HG02884 (cell line): ENCODE measurements around the gene CAMK4.
"Not testable (repeated sequence)": the region's sequence is repeated elsewhere in the genome, so short reads cannot be mapped to it uniquely, and the experiment has no call there.

ENCODE experiments used
- ATAC-seq: cut with Tn5 transposase; IDR thresholded peaks from one replicate; pipeline ENCODE4 v1.9.1; 2021; ENCODE audit warnings: mild to moderate bottlenecking, moderate library complexity; ENCODE audit not compliant: unreplicated experiment

CAMK4 gene

GRCh38 chr5:111308951-111309350, 84.8 kb downstream of the CAMK4 start:
- no peak for ATAC-seq

DNA sequence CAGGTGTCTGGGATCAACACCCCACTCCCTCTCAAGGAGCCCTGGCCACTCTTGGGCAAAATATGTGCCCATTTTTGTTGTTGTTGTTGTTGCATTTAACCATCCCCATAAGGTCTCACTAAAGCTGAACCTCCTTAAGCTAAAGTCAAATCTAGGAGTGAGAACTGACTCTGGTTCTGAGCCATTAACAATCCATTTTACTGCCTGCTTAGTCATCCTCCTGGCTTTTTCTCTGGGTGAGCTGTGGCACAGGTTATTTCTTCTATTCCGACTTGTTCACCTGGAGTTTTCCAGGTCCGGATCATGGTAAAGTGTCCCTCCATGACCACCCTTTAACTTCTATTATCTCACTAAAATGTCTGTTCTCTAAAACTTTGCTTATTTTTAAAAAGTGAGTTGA, 85.2 kb downstream of the CAMK4 start:
- ATAC-seq: no peak

DNA sequence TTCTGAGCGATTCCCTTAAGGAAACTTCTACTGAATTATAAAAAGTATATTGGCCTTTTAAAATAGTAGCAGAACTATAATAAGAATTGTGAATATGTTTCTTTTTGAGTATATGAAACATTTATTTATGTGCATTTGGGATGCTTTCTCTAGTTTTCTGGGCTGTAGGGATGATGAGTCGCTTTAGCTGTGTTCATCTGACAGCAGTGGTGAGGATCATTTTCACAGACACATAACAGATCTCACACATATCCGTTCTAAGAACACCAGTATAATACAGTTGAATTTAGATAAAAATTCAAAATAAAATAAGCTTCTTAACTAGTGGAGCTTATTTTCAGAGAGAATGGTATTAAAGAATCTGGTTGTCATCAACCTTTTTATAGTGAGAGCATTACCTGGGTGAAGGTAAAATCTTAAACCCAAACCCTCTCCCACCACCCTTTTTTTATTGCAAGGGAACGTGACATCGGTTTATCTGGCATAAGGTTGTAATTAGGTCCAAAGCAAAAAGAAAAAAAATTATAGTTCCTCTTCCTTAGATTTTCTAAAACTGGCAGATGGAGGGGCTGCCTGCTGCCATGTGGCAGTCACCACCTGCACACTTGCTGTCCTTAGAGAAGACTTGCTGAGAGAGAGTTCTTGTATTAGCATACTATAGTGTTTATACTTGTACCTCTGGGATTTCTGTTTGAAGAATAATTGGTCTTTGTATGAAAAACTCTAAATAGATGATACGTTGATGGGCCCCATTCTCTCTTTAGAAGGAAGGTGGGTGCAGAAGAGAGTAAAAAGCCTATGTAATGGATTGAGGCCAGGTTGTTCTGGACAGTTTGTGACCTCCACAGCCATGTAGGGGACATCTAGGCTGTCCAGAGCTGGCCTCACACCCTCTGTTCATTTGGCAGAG, 86.8 kb downstream of the CAMK4 start:
- ATAC-seq: no peak

DNA sequence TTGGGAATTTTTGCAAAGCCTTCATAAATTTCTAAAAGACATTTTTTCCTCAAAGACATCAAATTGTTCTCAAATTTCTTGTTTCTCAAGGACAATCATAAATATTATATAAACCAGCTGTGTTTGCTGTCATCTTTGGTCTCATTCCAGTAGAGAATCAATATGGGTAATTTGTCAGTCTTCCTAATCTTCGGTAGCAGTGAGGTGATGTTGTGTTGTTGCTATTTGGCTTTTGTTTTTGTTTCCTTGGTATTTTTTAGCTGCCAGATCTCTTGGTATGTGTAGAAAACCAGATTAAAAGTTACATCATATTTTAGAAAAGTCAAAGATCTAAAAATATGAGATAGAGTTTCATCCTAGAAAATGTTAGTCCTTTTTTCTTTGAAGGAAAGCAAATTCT, 87.5 kb downstream of the CAMK4 start:
- ATAC-seq: no peak

DNA sequence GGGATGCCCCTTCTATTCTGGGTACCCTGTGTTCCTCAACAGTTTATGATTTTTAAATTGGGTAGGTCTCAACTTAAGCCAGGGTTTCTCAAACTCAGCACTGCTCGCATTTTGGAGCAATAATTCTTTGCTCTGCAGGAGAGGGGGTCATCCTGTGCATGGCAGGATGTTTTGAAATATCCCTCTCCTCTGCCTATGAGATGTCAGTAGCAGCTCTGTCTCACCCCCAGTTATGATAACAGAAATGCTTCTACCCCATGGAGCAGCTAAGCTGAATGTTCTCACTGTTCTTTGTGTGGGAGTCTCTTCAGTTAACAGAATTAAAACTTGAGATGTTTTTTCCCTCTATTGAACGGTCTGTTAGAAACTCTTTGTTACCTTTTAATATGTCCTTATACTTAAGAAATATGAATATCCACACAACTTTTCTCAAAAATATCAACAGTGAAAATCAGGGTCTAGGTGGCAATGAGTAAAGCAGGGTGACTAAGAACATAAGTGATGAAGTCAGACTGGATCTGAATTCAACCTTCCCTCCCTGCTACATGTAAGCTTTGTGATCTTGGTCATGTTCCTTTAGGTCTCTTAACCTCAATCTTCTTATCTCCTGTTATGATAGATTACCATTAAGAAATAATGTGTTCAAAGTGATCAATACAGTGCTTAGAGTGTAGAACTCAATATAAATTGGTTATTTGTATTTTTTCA, 89.0 kb downstream of the CAMK4 start:
- ATAC-seq: peak; percentile 69

DNA sequence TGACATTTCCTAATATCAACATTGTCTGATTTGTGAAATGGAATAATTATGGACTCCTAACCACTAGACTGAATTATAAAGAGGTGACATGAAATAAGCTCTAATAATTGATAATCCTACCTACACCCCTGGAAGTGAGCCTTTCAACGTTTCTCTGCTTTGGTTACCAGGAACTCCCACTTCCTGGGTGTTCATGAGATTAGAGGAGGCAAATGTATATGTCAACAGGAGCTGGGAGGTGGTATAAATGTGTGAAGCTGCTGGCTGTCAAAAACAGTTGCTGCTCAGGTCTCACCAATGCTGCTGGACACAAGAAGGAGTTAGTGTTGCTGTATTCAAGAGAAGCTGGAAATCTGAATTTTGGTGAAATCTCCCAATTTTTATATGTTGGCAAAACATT, 96.8 kb downstream of the CAMK4 start:
- ATAC-seq: no peak

DNA sequence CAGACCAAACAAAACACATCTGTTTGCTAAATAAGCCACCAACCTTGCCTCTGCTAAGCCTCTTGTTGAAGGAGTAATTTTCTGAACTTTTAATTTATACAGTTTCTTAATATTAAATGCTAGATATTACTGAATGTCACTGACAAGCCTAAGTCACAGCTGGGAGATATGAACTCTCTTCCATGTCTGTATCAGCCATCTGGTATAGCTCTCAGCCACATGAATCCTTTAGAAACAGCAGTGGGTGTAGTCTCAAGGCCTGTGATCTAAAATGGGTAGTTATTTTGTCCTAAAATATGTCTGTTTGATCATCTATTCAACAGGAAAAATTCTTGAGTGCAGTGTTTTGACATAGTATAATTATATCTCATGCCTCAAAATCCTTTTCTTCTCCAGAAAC, 97.2 kb downstream of the CAMK4 start:
- no peak for ATAC-seq

GRCh38 chr5:111326551-111326950, 102.4 kb downstream of the CAMK4 start:
- no peak for ATAC-seq

GRCh38 chr5:111337133-111337532, 112.9 kb downstream of the CAMK4 start:
- ATAC-seq: peak; percentile 47

GRCh38 chr5:111337688-111338087, 113.5 kb downstream of the CAMK4 start:
- peak; percentile 58 for ATAC-seq

- no peak for ATAC-seq
These were observed 121.5 kb downstream of the CAMK4 start for GRCh38 chr5:111345731-111346130.

GRCh38 chr5:111347021-111347420, 122.8 kb downstream of the CAMK4 start:
- no peak for ATAC-seq

- no peak for ATAC-seq
These were observed 124.6 kb downstream of the CAMK4 start for GRCh38 chr5:111348661-111349329.

DNA sequence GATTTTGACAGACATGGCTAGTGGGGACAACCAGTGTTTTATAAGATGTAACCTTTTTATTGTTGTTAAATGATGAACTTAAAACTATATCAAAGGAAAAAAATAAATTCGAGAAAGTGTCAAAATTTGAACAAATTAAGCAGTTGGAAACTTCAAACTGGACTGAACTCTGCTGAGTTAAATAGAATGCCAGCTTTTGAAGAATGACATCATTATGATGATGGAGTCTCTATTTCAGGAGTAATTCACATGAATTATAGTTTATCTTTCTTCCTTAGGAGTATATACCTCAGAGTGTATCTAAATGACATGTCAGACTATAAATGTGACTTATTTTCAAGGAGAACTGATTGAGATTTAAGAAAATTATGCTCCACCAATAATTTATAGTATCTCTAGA, 125.2 kb downstream of the CAMK4 start:
- no peak for ATAC-seq

DNA sequence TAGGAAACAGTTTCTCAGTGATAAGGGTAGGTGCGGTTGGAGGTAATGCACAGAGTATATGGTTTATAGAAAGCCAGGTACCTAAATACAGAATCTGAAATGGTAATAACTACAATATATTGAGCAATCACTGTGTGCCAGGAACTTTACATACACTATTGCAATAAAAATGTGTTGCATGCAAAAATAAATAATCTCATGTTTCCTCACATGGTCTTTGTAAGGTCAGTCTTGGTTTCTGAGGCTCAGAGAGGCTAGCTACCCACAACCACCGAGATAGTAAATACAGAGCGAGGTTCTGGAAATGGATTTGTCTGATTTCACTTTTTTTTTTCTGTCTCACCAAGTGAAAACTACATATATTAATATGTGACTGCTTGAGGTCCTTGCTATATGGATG, 128.9 kb downstream of the CAMK4 start:
- no peak for ATAC-seq

DNA sequence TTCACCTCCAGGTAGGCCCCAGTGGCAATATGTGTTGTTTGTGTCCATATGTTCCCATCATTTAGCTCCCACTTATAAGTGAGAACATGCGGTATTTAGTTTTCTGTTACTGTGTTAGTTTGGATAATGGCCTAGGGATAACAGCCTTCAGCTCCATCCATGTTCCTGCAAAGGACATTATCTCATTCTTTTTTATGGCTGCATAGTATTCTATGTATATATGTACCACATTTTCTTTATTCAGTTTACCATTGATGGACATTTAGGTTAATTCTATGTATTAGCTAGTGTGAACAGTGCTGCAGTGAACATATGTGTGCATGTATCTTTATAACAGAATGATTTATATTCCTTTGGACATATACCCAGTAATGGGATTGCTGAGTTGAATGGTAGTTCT, 134.5 kb downstream of the CAMK4 start:
- not testable (repeated sequence) for ATAC-seq

- no peak for ATAC-seq
These were observed 136.0 kb downstream of the CAMK4 start for GRCh38 chr5:111360173-111360572.

DNA sequence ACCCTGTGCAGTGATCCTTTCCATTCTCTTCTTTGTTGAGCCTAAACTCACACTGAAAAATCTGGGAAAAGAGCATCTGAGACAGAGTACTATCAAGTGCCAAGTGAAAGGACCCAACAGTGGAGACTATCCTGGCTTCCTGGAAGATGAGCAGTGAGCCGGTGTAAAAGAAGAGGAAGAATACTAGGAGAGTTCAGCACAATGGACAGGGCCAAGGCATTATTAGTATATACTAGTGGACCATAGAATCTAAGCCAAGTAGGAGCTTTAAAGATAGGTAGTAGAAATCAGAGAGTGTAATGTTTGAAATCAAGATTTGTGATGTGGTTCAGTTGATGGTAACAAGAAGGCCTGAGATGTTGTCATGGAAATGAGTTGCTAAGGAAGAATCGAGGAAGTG, 140.8 kb downstream of the CAMK4 start:
- no peak for ATAC-seq

GRCh38 chr5:111366388-111366787, 142.2 kb downstream of the CAMK4 start:
- ATAC-seq: no peak

GRCh38 chr5:111367115-111367514, 142.9 kb downstream of the CAMK4 start:
- no peak for ATAC-seq

- no peak for ATAC-seq
These were observed 148.6 kb downstream of the CAMK4 start for GRCh38 chr5:111372799-111373198.

GRCh38 chr5:111374380-111374779, 150.2 kb downstream of the CAMK4 start:
- ATAC-seq: no peak
